Activated CD4-positive, alpha-beta T cell treated with anti-CD3 and anti-CD28 coated beads, Interleukin-2, amount 50 U/mL, for 24 hours (primary cell): Measurements from ENCODE around the gene CAPS2.

Experiments
- DNase-seq, 2 donors: peaks; one replicate each; pipeline ENCODE4 v3.0.0-alpha.2; 2020; ENCODE audit warnings: low read depth in 1 of 2, low spot score in 1 of 2

The CAPS2 gene

GRCh38 chr12:75305412-75306332, 24.5 kb downstream of the CAPS2 start:
- DNase-seq: no peak

DNA sequence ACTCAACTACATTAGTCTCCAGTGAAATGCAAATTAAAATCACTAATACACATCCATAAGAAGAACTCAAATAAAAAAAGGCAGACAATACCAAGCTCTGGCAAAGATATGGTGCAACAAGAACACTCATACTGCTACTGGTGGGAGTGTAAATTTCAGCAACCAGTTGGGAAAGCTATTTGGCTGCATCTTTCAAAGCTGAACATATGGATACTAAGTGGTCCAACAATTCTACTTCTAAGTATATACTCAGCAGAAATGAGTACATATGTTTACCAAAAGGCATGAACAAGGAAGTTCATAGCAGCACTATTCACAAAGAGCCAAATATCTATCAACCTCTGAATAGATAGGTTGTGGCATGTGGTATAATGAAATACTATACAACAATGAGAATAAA, 27.3 kb downstream of the CAPS2 start:
- no peak for DNase-seq

DNA sequence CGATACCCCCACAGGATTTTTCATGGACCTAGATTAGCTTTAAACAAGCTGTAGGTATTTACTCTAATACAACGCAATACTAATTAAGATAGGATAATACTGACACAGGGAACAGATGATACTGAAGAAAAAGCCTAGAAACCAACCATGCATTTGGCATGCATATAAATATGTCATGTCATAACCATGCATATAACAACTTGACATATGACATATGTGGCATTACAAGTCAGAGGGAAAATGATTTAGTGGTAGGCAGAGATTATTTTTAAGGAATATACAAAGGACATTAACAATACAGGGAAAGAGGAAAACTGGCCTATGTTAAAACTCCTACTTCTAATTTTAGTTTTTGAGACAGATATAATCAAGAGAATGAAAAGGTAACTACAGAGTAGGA, 27.9 kb downstream of the CAPS2 start:
- no peak for DNase-seq

- DNase-seq: no peak
Measured at GRCh38 chr12:75294797-75295196, 35.3 kb downstream of the CAPS2 start.

DNA sequence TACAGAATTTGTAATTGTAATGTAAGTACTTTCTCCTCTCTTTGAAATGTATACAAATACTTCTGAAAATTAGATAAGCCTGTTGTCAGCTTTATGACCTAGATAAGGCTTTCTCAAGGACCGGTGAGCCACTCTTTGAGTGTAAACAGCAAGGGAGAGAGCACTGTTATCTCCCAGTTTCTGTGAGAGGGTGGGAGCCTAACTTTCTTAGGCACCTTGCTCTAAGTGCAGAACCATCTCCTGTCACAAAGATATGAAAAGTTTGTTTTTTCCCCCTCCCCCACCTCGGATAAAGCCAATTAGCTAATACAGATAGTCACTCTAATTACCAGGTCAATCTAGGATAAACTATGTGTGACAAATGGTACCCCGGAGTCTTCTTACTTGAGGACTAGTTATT, 35.8 kb downstream of the CAPS2 start:
- DNase-seq: no peak

GRCh38 chr12:75291014-75291413, 39.1 kb downstream of the CAPS2 start:
- DNase-seq: no peak

DNA sequence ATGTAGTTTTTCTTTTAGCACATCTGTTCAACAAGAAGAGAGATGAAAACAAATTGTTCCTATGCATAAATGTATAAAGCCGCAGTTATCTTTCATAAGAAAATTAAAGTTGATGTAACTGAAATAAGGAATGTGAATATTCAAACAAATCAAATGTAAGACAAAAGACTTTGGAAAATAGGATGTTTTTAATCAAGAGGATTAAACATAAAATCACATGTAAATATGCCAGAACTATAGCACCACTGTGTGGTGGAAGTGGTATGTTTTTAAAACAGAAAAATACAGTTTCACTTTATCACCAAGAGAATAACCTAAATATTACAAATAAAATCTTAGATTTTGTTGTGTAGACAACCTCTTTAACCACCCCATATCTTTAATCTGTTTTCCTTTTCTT, 40.4 kb downstream of the CAPS2 start:
- no peak for DNase-seq

GRCh38 chr12:75288860-75289259, 41.3 kb downstream of the CAPS2 start:
- no peak for DNase-seq

DNA sequence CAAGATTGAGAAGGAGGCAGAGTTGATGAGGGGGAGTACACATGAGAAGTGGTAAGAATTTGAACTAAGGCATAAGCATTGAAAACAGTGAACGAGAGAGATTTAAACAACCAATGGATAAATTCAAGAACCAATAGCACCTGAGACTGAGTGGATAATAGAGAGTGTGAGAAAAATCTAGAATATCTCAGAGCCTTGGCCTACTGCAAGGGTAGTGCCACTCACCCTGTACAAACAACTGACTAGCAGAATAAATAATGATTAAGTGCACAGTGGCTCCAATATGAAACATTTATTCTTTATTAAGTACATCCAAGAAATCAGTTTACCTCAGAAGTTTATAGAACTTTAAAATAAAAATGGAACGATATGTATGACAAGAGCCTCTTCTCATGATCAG, 54.4 kb downstream of the CAPS2 start:
- no peak for DNase-seq

DNA sequence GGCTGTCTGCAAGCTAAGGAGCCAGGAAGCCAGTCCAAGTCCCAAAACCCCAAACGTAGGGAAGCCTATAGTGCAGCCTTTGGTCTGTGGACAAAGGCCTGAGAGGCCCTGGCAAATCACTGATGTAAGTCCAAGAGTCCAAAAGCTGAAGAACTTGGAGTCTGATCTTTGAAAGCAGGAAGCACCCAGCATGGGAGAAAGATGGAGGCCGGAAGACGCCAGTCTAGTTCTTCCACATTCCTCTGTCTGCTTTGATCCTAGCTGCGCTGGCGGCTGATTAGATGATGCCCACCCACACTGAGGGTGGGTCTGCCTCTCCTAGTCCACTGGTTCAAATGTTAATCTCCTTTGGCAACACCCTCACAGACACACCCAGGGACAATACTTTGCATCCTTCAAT, 58.5 kb downstream of the CAPS2 start:
- DNase-seq: no peak

DNA sequence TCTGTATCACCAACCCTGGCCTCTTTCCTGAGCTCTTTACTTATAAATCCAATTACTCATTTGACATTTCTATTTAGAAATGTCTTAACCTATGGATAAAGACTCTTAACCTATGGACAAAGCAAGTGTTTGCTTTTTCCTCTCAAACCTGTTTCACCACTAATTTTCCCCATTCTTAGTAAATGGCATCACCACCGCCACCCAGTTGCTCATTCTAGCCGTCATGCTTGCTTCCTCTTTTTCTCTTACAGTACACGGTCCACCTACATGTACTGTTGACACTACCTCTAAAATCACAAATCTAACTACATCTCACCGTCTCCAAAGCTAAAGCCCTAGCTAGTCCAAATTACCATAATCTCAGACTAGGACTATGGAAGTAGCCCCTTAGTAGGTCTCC, 60.0 kb downstream of the CAPS2 start:
- DNase-seq: no peak

DNA sequence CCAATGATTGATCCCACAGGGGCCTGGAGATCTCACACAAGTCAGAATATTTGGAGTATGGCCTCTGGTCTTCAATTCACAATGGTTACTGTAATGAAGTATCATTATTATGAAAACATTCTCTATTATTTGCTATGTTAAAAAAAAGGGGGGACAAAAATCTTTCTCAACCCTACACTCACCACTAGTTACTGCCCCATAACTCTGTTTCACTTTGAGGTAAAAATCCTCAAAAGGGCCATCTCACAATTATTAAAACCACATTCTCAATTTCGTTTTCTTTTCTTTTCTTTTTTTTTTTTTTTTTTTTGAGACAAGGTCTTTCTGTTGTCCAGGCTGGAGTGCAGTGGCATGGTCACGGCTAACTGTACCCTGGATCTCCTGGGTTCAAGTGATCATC, 60.9 kb downstream of the CAPS2 start:
- no peak for DNase-seq

GRCh38 chr12:75260316-75260715, 69.8 kb downstream of the CAPS2 start:
- DNase-seq: no peak

- no peak for DNase-seq
Measured at GRCh38 chr12:75259143-75259542, 71.0 kb downstream of the CAPS2 start.

GRCh38 chr12:75257510-75257909, 72.6 kb downstream of the CAPS2 start:
- no peak for DNase-seq

- DNase-seq: no peak
Measured at GRCh38 chr12:75245108-75245507, 85.0 kb downstream of the CAPS2 start.

- no peak for DNase-seq
Measured at GRCh38 chr12:75239987-75240386, 90.1 kb downstream of the CAPS2 start.

DNA sequence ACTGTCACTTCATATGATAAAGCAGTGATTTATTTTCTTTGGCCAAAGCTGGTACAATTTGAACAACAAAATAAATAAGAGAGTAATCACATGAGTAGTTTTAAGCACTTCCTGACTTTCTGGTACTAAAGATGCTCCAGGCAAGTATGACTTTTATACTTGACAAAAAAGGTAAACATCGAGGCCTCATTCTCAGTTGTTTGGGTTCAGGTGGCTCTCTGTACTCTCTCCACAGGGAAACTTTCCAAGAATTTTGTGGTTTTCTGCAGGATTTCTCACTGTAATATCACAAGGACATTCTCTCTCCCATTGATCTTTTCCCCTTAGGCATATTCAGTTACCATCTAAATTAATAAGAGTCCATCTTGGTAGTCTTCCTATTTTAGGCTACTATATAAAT, 93.9 kb downstream of the CAPS2 start:
- DNase-seq: no peak

DNA sequence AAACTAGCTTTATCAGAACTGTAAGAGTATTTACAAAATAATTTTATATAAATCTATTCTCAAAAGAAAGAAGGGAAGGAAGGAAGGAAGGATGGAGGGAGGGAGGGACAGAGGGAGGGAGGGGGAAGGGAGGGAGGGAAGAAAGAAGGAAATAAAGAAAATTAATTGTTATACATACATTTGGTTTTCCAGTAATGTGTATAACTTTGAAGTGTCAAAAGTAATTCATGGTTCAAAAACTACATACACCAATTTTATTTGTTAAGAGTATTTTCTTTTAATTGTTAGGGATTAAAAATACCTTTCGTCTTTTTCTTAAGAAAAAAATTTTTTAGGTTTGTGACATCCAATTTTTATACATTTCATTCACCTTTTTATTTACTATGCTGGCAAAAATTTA, 103.0 kb downstream of the CAPS2 start:
- no peak for DNase-seq
